ENCODE data around the gene ACKR3. TPM values are rescaled to one million over a fixed set of nuclear protein-coding genes. Genes with fewer than 3 reads are reported as not detected.

ACKR3 gene
- total RNA-seq, 2 experiments from 2014 or later = 1.2 to 2.4 TPM

- H3K27me3 Mint-ChIP-seq = no peaks in the 10 kb centered on the region
Observed at GRCh38 chr2:236626391-236627150, 56.9 kb downstream of the ACKR3 start.

GRCh38 chr2:236627193-236627592 lies 57.6 kb downstream of the ACKR3 start:
- CTCF ChIA-PET = interaction anchor here (0.6 kb wide), 1 partner anchor 412 kb away, joined by 4 read pairs; no protein-coding TSS in a partner anchor
- Mint-ChIP-seq H3K36me3 (ENCODE audit: low read depth) (no peaks in the 10 kb centered on the region), H3K9me3 (ENCODE audit: low read depth) (no peaks in the 10 kb centered on the region), H3K27me3 (no peaks in the 10 kb centered on the region), H3K4me1 (no peaks in the 10 kb centered on the region), H3K27ac (no peak overlapping the region), H3K4me3 (no peak overlapping the region)
- intact Hi-C loops (cut with DNase I, micrococcal nuclease) = no loop called here
- DNase-seq (no peak), ATAC-seq (no peak)
- POLR2A ChIA-PET = no interaction called here

More at GRCh38 chr2:236626391-236627150, 56.9 kb downstream of the ACKR3 start:
- intact Hi-C loops (cut with DNase I, micrococcal nuclease) = no loop called here
- Mint-ChIP-seq H3K4me3 (no peak overlapping the region), H3K36me3 (ENCODE audit: low read depth) (no peaks in the 10 kb centered on the region), H3K9me3 (ENCODE audit: low read depth) (no peaks in the 10 kb centered on the region), H3K4me1 (no peaks in the 10 kb centered on the region), H3K27ac (no peak overlapping the region)
- ChIA-PET POLR2A (interaction anchor here (0.5 kb wide), 1 partner anchor 457 kb away, joined by 5 read pairs; no protein-coding TSS in a partner anchor), CTCF (no interaction called here)
- DNase-seq = no peak
- ATAC-seq = no peak

GRCh38 chr2:236627841-236628240 lies 58.2 kb downstream of the ACKR3 start:
- Mint-ChIP-seq H3K27me3 (no peaks in the 10 kb centered on the region), H3K36me3 (ENCODE audit: low read depth) (no peaks in the 10 kb centered on the region), H3K4me1 (no peaks in the 10 kb centered on the region), H3K9me3 (ENCODE audit: low read depth) (no peaks in the 10 kb centered on the region), H3K27ac (no peak overlapping the region), H3K4me3 (no peak overlapping the region)
- intact Hi-C loops (cut with DNase I, micrococcal nuclease) = no loop called here
- no peak for DNase-seq
- no peak for ATAC-seq
- ChIA-PET CTCF (no interaction called here), POLR2A (no interaction called here)

DNA sequence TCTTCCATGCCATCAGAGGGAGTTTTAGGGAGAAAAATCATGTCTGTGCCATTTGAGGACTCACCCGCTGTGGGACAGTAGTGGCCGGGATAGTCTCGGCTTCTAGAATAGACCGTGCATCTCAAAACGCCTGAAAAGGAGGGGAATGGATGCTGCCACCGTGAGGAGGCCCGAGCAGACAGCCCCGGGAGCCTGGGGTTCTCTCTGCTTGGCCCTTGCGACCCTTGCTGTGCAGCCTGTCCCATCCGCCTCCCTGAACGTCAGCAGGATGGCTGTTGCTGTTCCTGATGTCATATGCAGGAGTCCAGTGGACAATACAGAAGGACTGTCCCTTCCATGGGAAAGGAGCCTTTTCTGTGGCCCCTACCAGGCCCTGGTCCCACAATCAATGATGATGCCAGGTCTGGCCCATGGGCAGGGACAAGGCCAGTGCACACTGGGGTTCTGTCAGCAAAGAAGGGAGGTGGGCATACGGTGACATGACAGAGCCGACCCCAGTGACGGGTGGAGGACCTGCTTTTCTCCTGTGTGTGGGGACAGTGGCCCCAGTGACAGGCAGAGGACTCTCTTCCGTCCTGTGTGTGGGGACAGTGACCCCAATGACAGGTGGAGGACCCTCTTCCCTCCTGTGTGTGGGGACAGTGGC lies 58.8 kb downstream of the ACKR3 start:
- ChIA-PET CTCF (no interaction called here), POLR2A (no interaction called here)
- intact Hi-C loops (cut with DNase I, micrococcal nuclease) = no loop called here
- H3K27ac Mint-ChIP-seq = no peak overlapping the region
- no peaks in the 10 kb centered on the region for H3K27me3 Mint-ChIP-seq
- ATAC-seq (no peak), DNase-seq (no peak)
- no peaks in the 10 kb centered on the region for H3K9me3 Mint-ChIP-seq (ENCODE audit: low read depth)
- no peaks in the 10 kb centered on the region for H3K36me3 Mint-ChIP-seq (ENCODE audit: low read depth)
- H3K4me1 Mint-ChIP-seq = no peaks in the 10 kb centered on the region
- H3K4me3 Mint-ChIP-seq = no peak overlapping the region

GRCh38 chr2:236628981-236629605 lies 59.5 kb downstream of the ACKR3 start:
- intact Hi-C loops (cut with DNase I, micrococcal nuclease) = no loop called here
- H3K36me3 Mint-ChIP-seq (ENCODE audit: low read depth) = no peaks in the 10 kb centered on the region
- POLR2A ChIA-PET = no interaction called here
- DNase-seq (no peak), ATAC-seq (no peak)
- H3K27ac Mint-ChIP-seq = no peak overlapping the region
- no peaks in the 10 kb centered on the region for H3K4me1 Mint-ChIP-seq
- CTCF ChIA-PET = no interaction called here
- no peaks in the 10 kb centered on the region for H3K27me3 Mint-ChIP-seq
- H3K9me3 Mint-ChIP-seq (ENCODE audit: low read depth) = no peaks in the 10 kb centered on the region
- H3K4me3 Mint-ChIP-seq = no peak overlapping the region

DNA sequence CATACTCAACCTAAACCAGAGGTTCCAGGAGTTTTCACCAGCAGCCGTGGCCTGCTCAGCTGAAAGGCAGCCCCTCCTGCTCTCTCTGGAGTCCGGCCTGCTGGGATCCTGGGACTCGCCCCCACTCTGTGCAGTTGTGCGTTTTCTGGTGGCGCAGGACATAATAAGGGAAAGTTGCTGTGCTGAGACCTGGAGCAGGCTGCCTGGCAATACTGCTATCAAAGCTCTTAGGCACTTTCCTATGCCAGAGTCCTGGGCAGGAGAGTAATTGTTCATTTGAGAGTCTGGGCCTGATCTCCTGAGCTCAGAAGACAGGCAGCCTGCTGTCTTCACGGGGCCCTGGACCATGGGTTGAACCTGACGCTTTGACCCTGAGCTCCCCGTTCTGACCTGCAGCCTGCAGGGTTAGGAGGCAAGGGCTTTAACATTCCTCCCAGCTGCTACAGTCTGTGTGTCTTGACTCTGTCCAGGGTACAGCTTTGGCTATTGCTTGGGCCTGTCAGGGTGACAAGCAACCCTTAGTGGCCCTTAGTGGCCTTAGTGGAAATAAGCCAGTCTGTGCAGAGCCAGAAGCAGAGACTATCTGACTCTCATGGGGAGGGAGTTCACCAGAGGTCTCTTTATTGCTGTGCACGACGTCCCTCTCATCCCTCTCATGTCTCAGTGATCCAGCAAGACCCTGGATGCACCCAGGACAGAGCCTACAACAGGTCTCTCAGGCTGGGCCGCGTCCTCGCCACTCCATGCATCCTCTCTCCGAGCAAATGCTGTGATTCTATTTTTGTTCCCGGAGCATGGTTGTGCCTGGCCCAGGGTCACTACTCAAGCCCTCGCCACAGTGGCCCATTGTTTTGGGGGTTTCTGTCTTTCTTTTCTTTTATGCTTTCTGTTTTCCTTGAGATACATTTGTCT lies 60.6 kb downstream of the ACKR3 start:
- Mint-ChIP-seq H3K4me3 (no peak overlapping the region), H3K9me3 (ENCODE audit: low read depth) (no peaks in the 10 kb centered on the region), H3K27me3 (no peaks in the 10 kb centered on the region), H3K4me1 (no peaks in the 10 kb centered on the region), H3K36me3 (ENCODE audit: low read depth) (no peaks in the 10 kb centered on the region), H3K27ac (no peak overlapping the region)
- CTCF ChIA-PET = interaction anchor here (0.7 kb wide), 1 partner anchor 49 kb away, joined by 3 read pairs; no protein-coding TSS in a partner anchor
- POLR2A ChIA-PET = no interaction called here
- ATAC-seq = no peak
- intact Hi-C loops (cut with DNase I, micrococcal nuclease) = no loop called here
- DNase-seq = no peak

DNA sequence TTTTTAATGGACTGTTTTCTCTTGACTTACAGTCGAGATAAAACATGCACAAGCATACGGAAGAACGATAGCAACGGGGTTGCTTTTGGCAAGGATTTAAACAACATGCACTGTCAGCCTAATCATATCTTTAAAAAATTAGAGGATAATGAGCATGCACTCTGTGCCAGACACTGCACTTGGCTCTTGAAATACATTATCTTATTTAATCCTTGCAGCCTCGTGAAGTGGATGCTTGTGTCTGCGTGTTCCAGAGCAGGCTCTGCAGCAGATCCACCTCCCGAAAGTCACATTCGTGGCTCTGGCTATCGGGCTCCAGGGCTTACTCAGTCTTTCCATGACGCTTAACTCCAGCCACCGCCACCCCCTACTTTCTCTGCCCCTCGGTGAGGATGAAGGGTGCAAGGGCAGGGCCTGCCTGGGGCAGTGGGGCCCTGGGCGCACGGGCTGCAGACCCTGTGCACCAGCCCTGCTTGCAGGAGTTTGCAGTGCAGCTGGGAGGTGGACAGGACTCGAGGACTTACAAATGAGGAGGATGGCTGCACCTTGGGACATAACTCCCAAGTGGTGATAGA lies 61.7 kb downstream of the ACKR3 start:
- no peak overlapping the region for H3K27ac Mint-ChIP-seq
- H3K36me3 Mint-ChIP-seq (ENCODE audit: low read depth) = no peaks in the 10 kb centered on the region
- ATAC-seq = no peak
- DNase-seq = no peak
- ChIA-PET POLR2A (no interaction called here), CTCF (interaction anchor here (0.7 kb wide), 1 partner anchor 48 kb away, joined by 3 read pairs; no protein-coding TSS in a partner anchor)
- no peaks in the 10 kb centered on the region for H3K4me1 Mint-ChIP-seq
- no peaks in the 10 kb centered on the region for H3K9me3 Mint-ChIP-seq (ENCODE audit: low read depth)
- intact Hi-C loops (cut with DNase I, micrococcal nuclease) = no loop called here
- H3K4me3 Mint-ChIP-seq = no peak overlapping the region
- H3K27me3 Mint-ChIP-seq = no peaks in the 10 kb centered on the region

DNA sequence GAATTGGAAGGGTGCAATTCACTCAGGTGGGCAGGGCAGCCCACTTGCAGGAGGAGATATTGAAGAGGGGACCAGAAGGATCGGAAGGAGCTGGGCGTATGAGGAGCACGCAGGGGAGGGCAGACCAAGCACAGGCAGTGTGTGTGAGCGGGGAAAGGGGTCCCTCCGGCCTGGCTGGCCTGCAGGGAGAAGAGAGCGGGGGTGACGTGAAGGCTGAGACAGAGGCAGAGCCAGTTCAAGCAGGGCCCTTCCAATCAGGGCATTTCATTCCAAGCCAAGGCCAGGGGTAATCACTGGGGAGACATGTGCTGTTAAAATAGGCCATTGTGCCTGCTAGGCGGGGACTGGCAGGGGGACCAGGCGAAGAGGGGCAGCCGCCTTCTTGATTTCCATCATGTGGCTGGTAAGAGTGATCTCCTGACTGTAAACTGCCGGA lies 62.2 kb downstream of the ACKR3 start:
- intact Hi-C loops (cut with DNase I, micrococcal nuclease) = no loop called here
- DNase-seq (no peak), ATAC-seq (no peak)
- no peaks in the 10 kb centered on the region for H3K27me3 Mint-ChIP-seq
- H3K36me3 Mint-ChIP-seq (ENCODE audit: low read depth) = no peaks in the 10 kb centered on the region
- no peaks in the 10 kb centered on the region for H3K9me3 Mint-ChIP-seq (ENCODE audit: low read depth)
- CTCF ChIA-PET = no interaction called here
- no peak overlapping the region for H3K4me3 Mint-ChIP-seq
- POLR2A ChIA-PET = no interaction called here
- H3K27ac Mint-ChIP-seq = no peak overlapping the region
- no peaks in the 10 kb centered on the region for H3K4me1 Mint-ChIP-seq
